Measurements from ENCODE around the gene MYL10. TPM values are rescaled to one million over a fixed set of nuclear protein-coding genes. Genes with fewer than 3 reads are reported as not detected.

The MYL10 gene
- total and polyA plus RNA-seq, 10 of the 15 experiments (the other 5 are each of a cell fraction or from before 2014, with no cell fraction given) = not detected

GRCh38 chr7:101664436-101664835, 35.3 kb upstream of the MYL10 start:
- Histone ChIP-seq H3K9me3 (replicated peaks; ENCODE audit: control insufficient read depth, insufficient read depth, low read length) (peaks cover 3% of the 10 kb centered on the region; the same call in 1 of the 3 replicates), H3K4me2 (ENCODE audit: control insufficient read depth, insufficient read depth) (no peak overlapping the region), H3K36me3 (ENCODE audit: control insufficient read depth in 2 of 2, insufficient read depth in 2 of 2, low read length in 1 of 2) (no peaks in the 10 kb centered on the region), H3K27me3 (replicated peaks in 1 of 2; ENCODE audit: control insufficient read depth in 2 of 2, insufficient read depth in 2 of 2, low read length in 1 of 2) (no peaks in the 10 kb centered on the region), H3K79me2 (ENCODE audit: control insufficient read depth, insufficient read depth, low read length) (no peaks in the 10 kb centered on the region), H3K4me1 (ENCODE audit: control insufficient read depth, insufficient read depth, low read length) (no peaks in the 10 kb centered on the region), H4K20me1 (ENCODE audit: control insufficient read depth, insufficient read depth) (no peaks in the 10 kb centered on the region), H2AFZ (ENCODE audit: control insufficient read depth, low read depth, low read length) (no peak overlapping the region), H3K4me3 (no peak overlapping the region), H3K9ac (ENCODE audit: control insufficient read depth, insufficient read depth, low read length) (no peak overlapping the region), H3K27ac (ENCODE audit: control insufficient read depth, insufficient read depth) (no peak overlapping the region)
- ChIA-PET POLR2A (no interaction called here), CTCF (no interaction called here), SMC1A (ENCODE audit: uncharacterized antibody, unreplicated experiment) (no interaction called here), RAD21 (ENCODE audit: unreplicated experiment) (no interaction called here)
- DNase-seq (ENCODE audit: low read depth, low spot score) = no peak
- ATAC-seq = no peak
- in situ Hi-C loops (cut with MboI) (no loop called here), intact Hi-C loops (cut with micrococcal nuclease; ENCODE audit: unreplicated experiment) (no loop called here)
- 48% methylated on average over 9 of the region's 9 CpGs for WGBS (ENCODE audit: insufficient coverage, insufficient replicate concordance, low lambda C conversion rate, missing lambda C conversion rate)
- no TSS peak for BruUV-seq (replicated peaks)
- no peak for TF ChIP-seq EP300 (IDR thresholded peaks at IDR 0.05; ENCODE audit: borderline replicate concordance in 1 of 2, control insufficient read depth in 1 of 2, low read depth in 2 of 2, low read length in 2 of 2)
- TF ChIP-seq NR2F1 (conservative IDR thresholded peaks at IDR 0.05) = no peak
- TF ChIP-seq FOXK2 (IDR thresholded peaks at IDR 0.05) = no peak
- TF ChIP-seq KDM1A (IDR thresholded peaks at IDR 0.05; ENCODE audit: borderline replicate concordance) = no peak
- TF ChIP-seq NR2C1 (IDR thresholded peaks at IDR 0.05) = no peak
- FAIRE-seq = no peak

DNA sequence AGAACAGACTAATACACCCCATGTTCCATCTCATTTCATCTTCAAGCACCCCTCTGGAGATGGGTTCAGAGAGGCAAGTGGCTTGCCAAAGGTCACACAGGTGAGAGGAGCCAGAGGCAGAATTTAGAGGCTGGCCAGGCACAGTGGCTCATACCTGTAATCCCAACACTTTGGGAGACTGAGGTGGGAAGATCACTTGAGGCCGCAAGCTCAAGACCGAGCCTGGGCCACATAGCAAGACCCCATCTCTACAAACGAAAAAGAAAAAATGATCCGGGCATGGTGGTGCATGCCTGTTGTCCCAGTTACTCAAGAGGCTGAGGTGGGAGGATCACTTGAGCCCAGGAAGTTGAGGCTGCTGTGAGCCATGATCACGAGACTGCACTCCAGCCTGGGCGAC, 34.7 kb upstream of the MYL10 start:
- intact Hi-C loops (cut with micrococcal nuclease; ENCODE audit: unreplicated experiment) (no loop called here), in situ Hi-C loops (cut with MboI) (no loop called here)
- no TSS peak for BruUV-seq (replicated peaks)
- RAD21 ChIA-PET (ENCODE audit: unreplicated experiment) = no interaction called here
- Histone ChIP-seq H4K20me1 (ENCODE audit: control insufficient read depth, insufficient read depth) (no peaks in the 10 kb centered on the region), H3K9me3 (replicated peaks; ENCODE audit: control insufficient read depth, insufficient read depth, low read length) (peaks cover 3% of the 10 kb centered on the region; the same call in 1 of the 3 replicates), H3K79me2 (ENCODE audit: control insufficient read depth, insufficient read depth, low read length) (no peaks in the 10 kb centered on the region), H3K4me1 (ENCODE audit: control insufficient read depth, insufficient read depth, low read length) (no peaks in the 10 kb centered on the region), H3K36me3 (ENCODE audit: control insufficient read depth in 2 of 2, insufficient read depth in 2 of 2, low read length in 1 of 2) (no peaks in the 10 kb centered on the region), H2AFZ (ENCODE audit: control insufficient read depth, low read depth, low read length) (no peak overlapping the region), H3K4me3 (no peak overlapping the region), H3K27ac (ENCODE audit: control insufficient read depth, insufficient read depth) (no peak overlapping the region), H3K27me3 (replicated peaks in 1 of 2; ENCODE audit: control insufficient read depth in 2 of 2, insufficient read depth in 2 of 2, low read length in 1 of 2) (no peaks in the 10 kb centered on the region), H3K4me2 (ENCODE audit: control insufficient read depth, insufficient read depth) (no peak overlapping the region), H3K9ac (ENCODE audit: control insufficient read depth, insufficient read depth, low read length) (no peak overlapping the region)
- CTCF ChIA-PET = no interaction called here
- POLR2A ChIA-PET = no interaction called here
- DNase-seq (ENCODE audit: low read depth, low spot score) (no peak), ATAC-seq (no peak), FAIRE-seq (no peak)
- SMC1A ChIA-PET (ENCODE audit: uncharacterized antibody, unreplicated experiment) = no interaction called here
- WGBS (ENCODE audit: insufficient coverage, insufficient replicate concordance, low lambda C conversion rate, missing lambda C conversion rate) = 53% methylated on average over 6 of the region's 6 CpGs
- TF ChIP-seq SPI1 (IDR thresholded peaks at IDR 0.05; ENCODE audit: borderline replicate concordance, insufficient read depth, low read depth, low read length) = no peak
- TF ChIP-seq RUNX3 (IDR thresholded peaks at IDR 0.05; ENCODE audit: low read length) = no peak
- no peak for TF ChIP-seq BRCA1 (IDR thresholded peaks at IDR 0.05; ENCODE audit: low read depth, low read length)
- TF ChIP-seq SIX5 (IDR thresholded peaks at IDR 0.05; ENCODE audit: low read depth, low read length, severe bottlenecking) = no peak
- TF ChIP-seq NFYB (IDR thresholded peaks at IDR 0.05; ENCODE audit: insufficient read depth, low read depth, low read length) = no peak
- TF ChIP-seq, protein P1, sequence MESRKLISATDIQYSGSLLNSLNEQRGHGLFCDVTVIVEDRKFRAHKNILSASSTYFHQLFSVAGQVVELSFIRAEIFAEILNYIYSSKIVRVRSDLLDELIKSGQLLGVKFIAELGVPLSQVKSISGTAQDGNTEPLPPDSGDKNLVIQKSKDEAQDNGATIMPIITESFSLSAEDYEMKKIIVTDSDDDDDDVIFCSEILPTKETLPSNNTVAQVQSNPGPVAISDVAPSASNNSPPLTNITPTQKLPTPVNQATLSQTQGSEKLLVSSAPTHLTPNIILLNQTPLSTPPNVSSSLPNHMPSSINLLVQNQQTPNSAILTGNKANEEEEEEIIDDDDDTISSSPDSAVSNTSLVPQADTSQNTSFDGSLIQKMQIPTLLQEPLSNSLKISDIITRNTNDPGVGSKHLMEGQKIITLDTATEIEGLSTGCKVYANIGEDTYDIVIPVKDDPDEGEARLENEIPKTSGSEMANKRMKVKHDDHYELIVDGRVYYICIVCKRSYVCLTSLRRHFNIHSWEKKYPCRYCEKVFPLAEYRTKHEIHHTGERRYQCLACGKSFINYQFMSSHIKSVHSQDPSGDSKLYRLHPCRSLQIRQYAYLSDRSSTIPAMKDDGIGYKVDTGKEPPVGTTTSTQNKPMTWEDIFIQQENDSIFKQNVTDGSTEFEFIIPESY (IDR thresholded peaks at IDR 0.05) = no peak
- TF ChIP-seq SMC3 (IDR thresholded peaks at IDR 0.05; ENCODE audit: borderline replicate concordance, low read length) = no peak
- no peak for TF ChIP-seq POLR2A (IDR thresholded peaks at IDR 0.05; ENCODE audit: low read depth, low read length)
- TF ChIP-seq, protein P2, sequence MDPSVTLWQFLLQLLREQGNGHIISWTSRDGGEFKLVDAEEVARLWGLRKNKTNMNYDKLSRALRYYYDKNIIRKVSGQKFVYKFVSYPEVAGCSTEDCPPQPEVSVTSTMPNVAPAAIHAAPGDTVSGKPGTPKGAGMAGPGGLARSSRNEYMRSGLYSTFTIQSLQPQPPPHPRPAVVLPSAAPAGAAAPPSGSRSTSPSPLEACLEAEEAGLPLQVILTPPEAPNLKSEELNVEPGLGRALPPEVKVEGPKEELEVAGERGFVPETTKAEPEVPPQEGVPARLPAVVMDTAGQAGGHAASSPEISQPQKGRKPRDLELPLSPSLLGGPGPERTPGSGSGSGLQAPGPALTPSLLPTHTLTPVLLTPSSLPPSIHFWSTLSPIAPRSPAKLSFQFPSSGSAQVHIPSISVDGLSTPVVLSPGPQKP (IDR thresholded peaks at IDR 0.05; ENCODE audit: low read depth, low read length) = no peak
- TF ChIP-seq RAD51 (IDR thresholded peaks at IDR 0.05) = no peak
- no peak for TF ChIP-seq SREBF1 (IDR thresholded peaks at IDR 0.05; ENCODE audit: low read length)
- no peak for TF ChIP-seq SUPT20H (IDR thresholded peaks at IDR 0.05; ENCODE audit: borderline replicate concordance, control insufficient read depth, low read depth, low read length)
- TF ChIP-seq HDGF (IDR thresholded peaks at IDR 0.05) = no peak
- no peak for TF ChIP-seq POLR2AphosphoS2 (IDR thresholded peaks at IDR 0.05; ENCODE audit: low read depth, low read length)
